Natural killer cell treated with Interleukin-12 subunit alpha and Interleukin-12 subunit beta and Interleukin-15 and Interleukin-18, amount 100 ng/mL, for 72 hours (primary cell): ENCODE results near the gene DLGAP1. TPM values are rescaled to one million over a fixed set of nuclear protein-coding genes. Genes with fewer than 3 reads are reported as not detected.

Experiments
- ATAC-seq, 2 donors: fragments of 150-1000 bp; cut with Tn5 transposase in 1 of 2; sonication (Bioruptor Pico), chemical (Tn5 transposase) in 1 of 2; 2 replicates each; pipeline ENCODE4 v1.10.0; 2021
- DNase-seq: peaks from one replicate; pipeline ENCODE4 v3.0.0; 2022; ENCODE audit warnings: low spot score
- H3K27ac Mint-ChIP-seq, 2 donors: 1 replicate in 1 of 2; 2 replicates in 1 of 2; pipeline ENCODE4 v1.8.0; 2022; ENCODE audit warnings: mixed read lengths in 2 of 2, mild to moderate bottlenecking in 1 of 2, moderate library complexity in 1 of 2
- H3K27me3 Mint-ChIP-seq, 2 donors: 1 replicate in 1 of 2; 2 replicates in 1 of 2; pipeline ENCODE4 v1.8.0; 2022; ENCODE audit warnings: mixed read lengths in 2 of 2
- H3K36me3 Mint-ChIP-seq: one replicate; pipeline ENCODE4 v1.8.0; 2022; ENCODE audit warnings: mixed read lengths
- H3K4me1 Mint-ChIP-seq, 2 donors: 1 replicate in 1 of 2; 2 replicates in 1 of 2; pipeline ENCODE4 v1.8.0; 2022; ENCODE audit warnings: low read depth in 2 of 2, mixed read lengths in 2 of 2, mild to moderate bottlenecking in 1 of 2
- H3K4me3 Mint-ChIP-seq: one replicate; pipeline ENCODE4 v1.8.0; 2022; ENCODE audit warnings: mixed read lengths
- H3K9me3 Mint-ChIP-seq: 2 replicates; pipeline ENCODE4 v1.8.0; 2022; ENCODE audit warnings: mixed read lengths
- total RNA-seq, 2 donors: library from RNA; stranded (reverse); gene quantifications; one replicate each; pipeline ENCODE4 v1.2.3, GENCODE V29; 2022

The DLGAP1 gene
- total RNA-seq, 2 donors from 2014 or later, result not detected

DNA sequence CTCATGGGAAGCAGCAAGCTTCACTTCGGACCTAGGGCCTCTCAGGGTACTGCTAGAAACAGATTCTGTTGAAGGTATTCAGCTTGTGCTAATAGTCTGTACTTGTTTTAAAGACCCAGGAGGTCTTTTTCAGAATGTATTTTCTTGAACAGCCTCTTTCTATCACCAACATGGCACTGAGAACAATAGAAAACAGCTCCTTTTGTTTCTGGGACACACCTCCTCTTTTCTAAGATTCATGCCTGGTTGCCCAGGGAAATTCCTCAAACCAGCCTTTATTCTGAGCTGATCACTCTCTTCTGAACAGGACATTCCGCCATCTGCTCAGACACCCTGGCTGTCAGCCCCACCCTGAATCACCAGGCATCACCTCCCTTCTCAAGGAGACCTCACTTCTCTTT, 615.5 kb downstream of the DLGAP1 start:
- Mint-ChIP-seq H3K9me3 (no peaks in the 10 kb centered on the region), H3K36me3 (no peaks in the 10 kb centered on the region), H3K4me1 (no peaks in the 10 kb centered on the region), H3K4me3 (no peak overlapping the region), H3K27me3 (peaks cover 11 to 12% of the 10 kb centered on the region in 2 donors), H3K27ac (no peak overlapping the region)
- ATAC-seq, result no peak
- DNase-seq, result no peak

DNA sequence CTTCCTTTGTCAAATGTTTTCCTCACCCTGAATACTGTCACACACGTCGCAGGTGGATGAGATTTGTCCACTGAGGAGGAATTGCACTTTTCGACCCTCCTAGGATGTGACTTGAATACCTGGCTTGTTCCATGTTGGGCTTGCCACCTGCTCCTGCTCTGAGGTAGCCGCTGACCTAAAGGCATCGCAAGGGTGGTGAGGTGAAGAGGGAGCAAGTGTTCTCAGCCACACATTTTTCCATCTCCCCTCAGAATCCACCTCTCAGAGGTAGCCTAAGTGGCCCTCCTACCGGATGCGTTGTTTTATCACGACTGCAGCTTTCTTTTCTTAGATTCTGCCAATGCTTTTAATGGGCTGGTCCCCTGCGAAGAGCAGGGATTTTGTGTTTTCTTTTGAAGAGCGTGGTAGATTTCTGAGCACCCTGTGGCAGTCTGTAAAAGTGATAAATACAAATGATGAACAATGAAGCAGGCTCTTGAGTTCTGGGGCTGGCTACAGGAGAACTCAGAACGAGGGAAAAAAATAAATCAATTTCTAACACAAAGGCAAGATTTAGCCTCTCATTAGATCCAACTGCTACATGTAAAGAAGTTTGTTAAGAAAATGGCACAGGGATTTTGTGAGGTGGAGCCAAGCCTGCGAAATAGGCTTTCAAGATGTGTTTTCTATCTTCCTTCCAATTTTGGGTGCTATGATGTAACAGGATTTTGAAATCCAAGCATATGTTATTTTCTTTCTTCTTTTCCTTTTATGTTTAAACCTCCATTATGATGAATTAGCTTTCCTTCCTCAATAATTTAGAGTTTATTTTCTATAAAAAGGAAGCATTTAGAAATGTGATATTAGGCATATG, 618.4 kb downstream of the DLGAP1 start:
- Mint-ChIP-seq H3K36me3 (no peaks in the 10 kb centered on the region), H3K4me1 (no peaks in the 10 kb centered on the region)
- ATAC-seq, result no peak

DNA sequence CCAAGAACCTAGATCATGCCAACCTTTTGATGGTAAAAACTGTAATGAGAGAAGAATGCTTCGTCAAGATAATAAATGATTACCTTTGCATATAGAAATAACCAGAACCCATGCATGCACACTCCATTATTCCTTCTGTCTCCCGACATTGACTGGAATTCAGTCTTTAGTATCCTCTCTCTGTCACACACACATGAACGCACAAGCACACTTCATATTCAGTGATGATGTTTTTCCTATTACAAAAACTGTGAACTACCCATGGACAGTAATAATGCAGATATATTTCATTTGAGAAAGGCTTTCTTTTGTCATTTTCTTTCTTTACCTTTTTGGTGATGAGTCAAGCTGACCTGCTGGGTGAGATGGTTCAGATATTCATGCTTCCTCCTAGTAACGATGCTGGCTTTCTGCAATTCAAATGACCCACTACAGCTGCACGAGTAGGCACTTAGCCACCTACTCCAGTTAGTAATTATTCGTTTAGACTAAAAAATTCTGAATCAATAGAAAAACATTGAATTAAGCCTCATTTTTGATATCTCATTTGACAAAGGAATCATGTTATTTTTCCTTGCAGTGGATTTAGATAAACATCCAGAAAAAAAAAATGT, 623.0 kb downstream of the DLGAP1 start:
- DNase-seq (no peak), ATAC-seq (no peak)
- Mint-ChIP-seq H3K4me3 (no peak overlapping the region), H3K4me1 (no peaks in the 10 kb centered on the region), H3K27ac (no peak overlapping the region), H3K9me3 (no peaks in the 10 kb centered on the region), H3K27me3 (peaks cover 0 to 5% of the 10 kb centered on the region in 2 donors), H3K36me3 (no peaks in the 10 kb centered on the region)

More for the DNA sequence above, 618.4 kb downstream of the DLGAP1 start:
- Mint-ChIP-seq H3K9me3 (no peaks in the 10 kb centered on the region), H3K27ac (no peak overlapping the region), H3K27me3 (peaks cover 8 to 16% of the 10 kb centered on the region in 2 donors), H3K4me3 (no peak overlapping the region)
- DNase-seq, result no peak

DNA sequence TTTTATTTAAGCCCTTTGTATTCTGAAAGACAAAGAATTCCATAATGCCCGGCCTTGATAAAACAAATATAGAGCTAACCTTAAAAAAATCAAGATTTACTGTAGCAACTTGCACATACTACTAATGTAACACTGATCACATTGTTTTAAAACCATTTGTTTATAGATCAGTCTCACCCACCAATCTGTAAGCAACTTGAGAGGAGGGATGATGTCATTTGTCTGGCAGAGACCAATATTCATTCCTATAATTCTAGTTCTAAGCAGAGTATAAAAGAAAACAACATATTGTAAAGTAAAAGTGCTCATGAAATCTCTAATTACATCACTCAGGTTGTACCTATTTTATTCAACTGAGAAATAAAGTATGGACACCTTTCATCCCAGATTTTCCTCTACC, 624.5 kb downstream of the DLGAP1 start:
- ATAC-seq (no peak), DNase-seq (no peak)
- no peak overlapping the region for H3K27ac Mint-ChIP-seq
- H3K9me3 Mint-ChIP-seq, result no peaks in the 10 kb centered on the region
- no peaks in the 10 kb centered on the region for H3K4me1 Mint-ChIP-seq
- H3K27me3 Mint-ChIP-seq, result peaks cover 8 to 18% of the 10 kb centered on the region in 2 donors
- H3K4me3 Mint-ChIP-seq, result no peak overlapping the region
- no peaks in the 10 kb centered on the region for H3K36me3 Mint-ChIP-seq

DNA sequence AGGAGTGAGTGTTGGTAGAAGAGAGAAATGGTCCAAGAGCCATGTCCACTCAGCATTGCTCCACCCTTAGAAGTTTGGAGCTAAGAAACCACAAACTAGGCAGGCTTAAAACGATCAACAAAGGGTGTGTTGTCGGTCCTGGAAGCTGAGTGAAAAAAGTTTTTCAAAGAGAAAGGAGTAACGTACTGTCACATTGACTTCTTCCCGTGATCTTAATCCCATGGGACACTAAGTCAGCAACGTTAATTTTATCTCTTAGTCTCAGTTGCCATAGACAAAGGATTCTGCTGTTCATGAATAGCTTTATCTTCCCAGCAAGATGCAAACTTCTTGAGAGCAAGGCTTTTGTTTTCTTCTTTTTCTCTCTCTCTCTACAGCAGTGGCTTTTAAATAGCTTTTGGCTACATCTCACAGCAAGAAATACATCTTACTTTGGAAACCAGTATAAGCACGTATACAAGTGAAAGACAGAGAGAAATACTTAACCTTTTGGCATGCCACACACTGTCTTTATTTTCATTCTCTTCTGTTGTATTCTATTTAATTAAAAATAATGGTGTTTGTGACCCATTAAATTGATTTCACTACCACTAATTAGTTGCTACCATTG, 627.8 kb downstream of the DLGAP1 start:
- Mint-ChIP-seq H3K4me3 (no peak overlapping the region), H3K27me3 (peaks cover 8 to 23% of the 10 kb centered on the region in 2 donors), H3K9me3 (no peaks in the 10 kb centered on the region), H3K36me3 (no peaks in the 10 kb centered on the region), H3K4me1 (no peaks in the 10 kb centered on the region), H3K27ac (no peak overlapping the region)
- no peak for DNase-seq
- no peak for ATAC-seq

DNA sequence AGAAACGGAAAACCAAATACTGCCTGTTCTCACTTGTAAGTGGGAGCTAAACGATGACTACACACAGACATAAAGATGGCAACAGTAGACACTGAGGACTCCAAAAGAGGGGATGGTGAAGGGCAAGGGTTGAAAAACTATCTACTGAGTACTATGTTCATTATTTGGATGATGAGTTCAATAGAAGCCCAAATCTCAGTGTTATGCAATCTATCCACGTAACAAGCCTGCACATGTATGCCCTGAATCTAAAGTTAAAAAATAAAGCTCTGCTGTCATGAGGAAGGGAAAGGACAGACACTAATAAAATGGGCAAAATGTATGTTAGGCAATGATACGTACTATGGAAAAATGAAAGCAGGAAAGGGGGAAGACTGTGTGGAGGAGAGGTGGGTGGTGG, 629.1 kb downstream of the DLGAP1 start:
- DNase-seq (no peak), ATAC-seq (no peak)
- Mint-ChIP-seq H3K36me3 (no peaks in the 10 kb centered on the region), H3K9me3 (no peaks in the 10 kb centered on the region), H3K27me3 (peaks cover 8 to 18% of the 10 kb centered on the region in 2 donors), H3K4me1 (no peaks in the 10 kb centered on the region), H3K27ac (no peak overlapping the region), H3K4me3 (no peak overlapping the region)

DNA sequence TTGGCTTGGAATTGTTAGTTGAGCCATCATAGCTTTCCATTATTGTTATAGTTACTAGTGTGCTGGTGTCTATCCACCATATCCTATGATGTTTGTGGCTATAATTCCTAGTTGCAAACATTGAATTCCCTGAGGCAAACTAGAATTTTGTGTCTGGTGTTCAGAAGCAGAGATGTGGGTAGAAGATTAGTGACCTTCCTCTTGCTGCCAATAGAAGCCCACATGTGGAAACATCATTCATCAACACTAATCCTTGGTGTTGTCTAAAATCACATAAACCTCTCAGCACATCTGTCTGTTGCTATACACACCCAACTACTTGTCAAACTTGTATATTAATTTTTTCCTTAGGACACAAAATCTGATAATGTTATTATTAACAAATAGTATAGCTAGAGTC, 631.0 kb downstream of the DLGAP1 start:
- no peak for ATAC-seq
- Mint-ChIP-seq H3K9me3 (no peaks in the 10 kb centered on the region), H3K4me3 (no peak overlapping the region), H3K27ac (no peak overlapping the region), H3K4me1 (no peaks in the 10 kb centered on the region), H3K36me3 (no peaks in the 10 kb centered on the region), H3K27me3 (peaks cover 13 to 29% of the 10 kb centered on the region in 2 donors)
- DNase-seq, result no peak

DNA sequence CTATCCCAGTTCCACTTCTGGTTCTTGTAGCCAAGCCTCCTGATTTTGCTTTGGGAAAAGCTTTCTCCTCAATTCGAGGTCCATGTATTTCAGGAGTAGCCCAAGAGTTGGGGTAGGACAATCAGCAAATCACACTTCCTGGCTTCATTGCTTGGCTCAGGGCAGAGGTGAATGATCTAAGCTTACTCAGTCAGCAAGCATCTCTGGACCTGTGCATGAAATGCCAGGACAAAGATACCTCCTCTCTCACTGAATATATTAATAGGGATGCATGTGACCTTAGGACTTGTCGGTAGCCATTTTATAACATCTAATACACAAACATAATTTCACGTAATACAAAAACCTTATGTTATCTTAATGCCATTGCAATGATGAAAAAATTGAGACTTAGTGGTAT, 632.0 kb downstream of the DLGAP1 start:
- Mint-ChIP-seq H3K9me3 (no peaks in the 10 kb centered on the region), H3K4me3 (no peak overlapping the region), H3K27ac (no peak overlapping the region), H3K27me3 (peaks cover 13 to 29% of the 10 kb centered on the region in 2 donors), H3K36me3 (no peaks in the 10 kb centered on the region), H3K4me1 (no peaks in the 10 kb centered on the region)
- DNase-seq (no peak), ATAC-seq (no peak)

DNA sequence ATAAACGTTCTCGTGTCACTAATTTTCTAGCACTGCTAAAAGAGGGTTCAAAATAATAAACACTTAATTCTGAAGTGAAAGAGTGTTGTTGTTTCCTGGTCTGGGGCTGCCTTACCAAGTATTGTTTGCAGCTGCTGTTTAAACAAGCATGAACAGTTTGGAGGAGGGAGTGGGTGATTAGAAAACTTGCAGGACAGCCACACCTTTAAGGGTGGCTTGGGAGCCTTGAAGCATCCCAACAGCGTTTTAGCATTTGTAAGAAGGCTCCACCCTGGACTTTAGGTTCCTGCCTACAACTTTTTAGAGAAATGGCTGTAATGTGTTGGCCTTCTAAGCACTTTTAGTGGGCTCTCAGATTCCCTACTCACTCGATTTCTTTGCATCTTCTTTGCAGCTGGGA, 633.6 kb downstream of the DLGAP1 start:
- Mint-ChIP-seq H3K36me3 (no peaks in the 10 kb centered on the region), H3K4me3 (no peak overlapping the region), H3K27ac (no peak overlapping the region), H3K27me3 (peaks cover 11 to 31% of the 10 kb centered on the region in 2 donors), H3K4me1 (no peaks in the 10 kb centered on the region), H3K9me3 (no peaks in the 10 kb centered on the region)
- ATAC-seq, result no peak
- DNase-seq, result no peak

DNA sequence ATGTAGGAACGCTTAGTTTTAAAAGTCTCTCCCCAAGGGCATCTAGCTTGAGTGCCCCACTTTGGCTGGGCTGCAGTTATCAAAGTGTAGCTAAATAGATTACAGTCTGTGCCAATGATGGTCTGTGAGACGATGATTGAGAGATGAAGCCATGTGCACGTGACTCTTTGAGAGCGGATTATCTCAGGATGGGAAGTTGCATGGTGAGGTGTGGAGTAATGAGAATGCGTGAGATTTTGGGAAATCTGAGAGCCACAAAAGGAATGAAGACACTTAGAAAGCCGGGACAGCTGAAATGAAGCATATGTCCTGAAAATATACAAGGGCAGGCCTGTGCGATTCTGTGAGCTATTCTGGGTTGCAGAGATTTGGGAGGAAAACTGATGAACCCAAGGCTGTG, 635.1 kb downstream of the DLGAP1 start:
- no peaks in the 10 kb centered on the region for H3K9me3 Mint-ChIP-seq
- H3K4me1 Mint-ChIP-seq, result no peaks in the 10 kb centered on the region
- no peaks in the 10 kb centered on the region for H3K36me3 Mint-ChIP-seq
- ATAC-seq, result no peak
- no peak overlapping the region for H3K4me3 Mint-ChIP-seq
- H3K27me3 Mint-ChIP-seq, result peaks cover 9 to 33% of the 10 kb centered on the region in 2 donors
- no peak for DNase-seq
- no peak overlapping the region for H3K27ac Mint-ChIP-seq

DNA sequence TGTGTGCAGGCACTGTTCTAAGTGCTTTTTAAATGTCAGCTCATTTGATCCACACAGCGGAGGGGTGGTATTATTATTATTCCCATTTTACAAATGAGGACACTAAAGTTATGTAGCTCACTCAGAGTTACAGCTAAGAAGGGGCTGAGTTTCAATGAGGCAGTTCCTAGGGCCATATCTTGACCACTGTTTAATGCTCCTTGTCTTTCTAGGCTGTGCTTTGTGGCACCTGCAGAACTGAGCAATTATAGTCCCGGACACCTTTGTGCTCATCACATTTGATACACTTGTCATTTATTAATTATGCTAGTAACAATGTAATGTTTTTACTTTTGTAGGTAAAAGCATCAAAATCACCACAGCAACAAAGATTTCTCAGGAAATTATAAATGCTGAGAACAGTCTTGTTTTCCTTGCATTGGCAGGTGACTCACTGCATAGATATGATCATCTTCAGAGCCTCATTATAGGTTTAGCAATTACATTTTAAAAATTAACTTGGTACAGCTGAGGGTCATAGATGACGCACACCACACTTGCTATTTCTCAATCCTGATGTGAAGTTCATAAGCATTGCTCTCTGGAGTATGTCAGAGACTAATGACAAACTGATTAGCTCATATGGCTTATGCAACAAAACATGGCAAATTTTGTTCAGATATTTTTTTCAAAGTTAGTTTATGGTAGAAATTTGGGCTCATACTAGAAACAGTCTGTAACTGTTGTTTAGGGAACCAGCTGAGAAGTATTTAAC, 638.3 kb downstream of the DLGAP1 start:
- DNase-seq, result no peak
- Mint-ChIP-seq H3K36me3 (no peaks in the 10 kb centered on the region), H3K27me3 (peaks cover 9 to 37% of the 10 kb centered on the region in 2 donors), H3K9me3 (no peaks in the 10 kb centered on the region), H3K4me3 (no peak overlapping the region), H3K4me1 (no peaks in the 10 kb centered on the region), H3K27ac (no peak overlapping the region)
- ATAC-seq, result no peak

DNA sequence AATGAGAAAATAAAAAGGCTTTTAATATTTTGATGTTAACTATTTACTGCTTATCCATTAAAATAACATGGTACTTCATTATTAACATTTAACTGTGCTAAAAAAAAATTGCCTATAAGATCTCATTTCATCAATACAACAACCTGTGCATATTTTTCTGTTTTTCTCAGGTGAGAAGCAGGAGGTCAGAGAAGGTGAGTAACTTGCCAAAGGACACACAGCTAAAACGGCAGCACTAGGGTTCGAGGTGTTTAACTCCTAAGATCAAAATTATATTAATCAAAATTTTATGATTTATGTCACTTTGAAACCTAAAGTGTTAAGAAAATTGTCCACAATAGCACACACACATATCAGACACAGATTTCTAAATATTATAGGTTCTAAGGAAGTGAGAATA, 639.1 kb downstream of the DLGAP1 start:
- no peak for DNase-seq
- no peaks in the 10 kb centered on the region for H3K4me1 Mint-ChIP-seq

DNA sequence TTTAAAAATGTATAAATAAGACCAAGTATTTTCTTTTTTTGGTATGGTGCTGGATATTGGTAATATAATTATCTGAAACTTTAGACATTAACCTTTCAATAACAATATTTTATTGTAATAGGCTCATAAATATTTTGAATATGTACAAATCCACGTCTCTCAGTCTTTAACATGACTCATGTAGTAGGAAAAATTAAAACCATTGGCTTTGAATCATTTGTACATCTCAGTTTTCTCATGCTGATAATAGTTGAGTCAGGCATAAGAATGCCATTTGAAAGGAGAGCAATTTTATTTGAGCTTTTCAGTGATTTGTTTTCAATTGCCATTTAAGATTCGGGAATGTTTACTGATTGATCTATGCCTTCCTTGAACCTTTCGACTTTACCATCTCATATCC, 640.3 kb downstream of the DLGAP1 start:
- no peak for DNase-seq
- H3K4me1 Mint-ChIP-seq, result no peaks in the 10 kb centered on the region
- no peak overlapping the region for H3K4me3 Mint-ChIP-seq
- peaks cover 4 to 29% of the 10 kb centered on the region in 2 donors for H3K27me3 Mint-ChIP-seq
- ATAC-seq, result no peak
- no peaks in the 10 kb centered on the region for H3K36me3 Mint-ChIP-seq
- H3K9me3 Mint-ChIP-seq, result no peaks in the 10 kb centered on the region
- H3K27ac Mint-ChIP-seq, result no peak overlapping the region

More for the DNA sequence above, 639.1 kb downstream of the DLGAP1 start:
- no peaks in the 10 kb centered on the region for H3K36me3 Mint-ChIP-seq
- H3K4me3 Mint-ChIP-seq, result no peak overlapping the region
- H3K27ac Mint-ChIP-seq, result no peak overlapping the region
- H3K9me3 Mint-ChIP-seq, result no peaks in the 10 kb centered on the region
- no peak for ATAC-seq
- peaks cover 9 to 38% of the 10 kb centered on the region in 2 donors for H3K27me3 Mint-ChIP-seq
